GM21529 (cell line): ENCODE data around the gene MSMP.

ENCODE experiments used
- ATAC-seq: cut with Tn5 transposase; IDR thresholded peaks from one replicate; pipeline ENCODE4 v1.9.1; 2021; ENCODE audit not compliant: unreplicated experiment

MSMP gene

DNA sequence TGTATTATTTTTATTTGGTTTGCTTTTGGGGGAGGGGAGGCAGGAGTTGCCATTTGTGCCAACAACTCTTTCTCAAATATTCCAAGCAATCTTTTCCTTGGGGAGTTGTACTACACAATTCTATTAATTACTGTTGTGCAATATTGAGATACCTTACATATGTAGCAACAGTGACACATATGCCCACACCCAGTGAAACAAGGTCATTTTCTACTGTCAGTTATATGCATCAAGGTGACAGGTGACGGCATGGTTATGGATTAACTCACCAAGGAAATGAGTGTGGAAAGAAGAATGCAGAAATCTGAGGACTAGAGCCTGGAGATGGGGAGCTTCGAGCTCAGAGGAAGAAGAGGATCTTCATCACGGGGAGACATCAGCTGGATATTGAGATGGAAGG is 17.9 kb upstream of the MSMP start:
- ATAC-seq, result no peak

DNA sequence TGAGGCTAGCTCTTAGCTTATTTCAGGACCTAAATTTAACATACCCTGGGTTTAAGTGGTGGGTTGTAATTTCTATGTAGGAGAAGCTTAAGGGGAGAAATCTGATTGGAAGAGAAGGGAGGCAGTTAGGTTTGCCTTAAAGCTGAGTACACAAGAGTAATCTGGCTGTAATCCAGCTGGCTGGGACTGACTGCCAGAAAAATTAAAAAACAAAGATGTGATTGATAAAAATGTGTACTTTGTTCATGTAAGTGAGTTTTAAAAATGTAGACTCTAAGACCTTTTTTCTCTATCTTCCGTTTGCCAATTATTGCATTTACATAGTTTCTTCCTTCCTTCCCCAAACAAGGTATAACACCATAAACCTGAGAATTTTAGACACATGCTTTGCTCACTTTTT is 17.5 kb upstream of the MSMP start:
- no peak for ATAC-seq

DNA sequence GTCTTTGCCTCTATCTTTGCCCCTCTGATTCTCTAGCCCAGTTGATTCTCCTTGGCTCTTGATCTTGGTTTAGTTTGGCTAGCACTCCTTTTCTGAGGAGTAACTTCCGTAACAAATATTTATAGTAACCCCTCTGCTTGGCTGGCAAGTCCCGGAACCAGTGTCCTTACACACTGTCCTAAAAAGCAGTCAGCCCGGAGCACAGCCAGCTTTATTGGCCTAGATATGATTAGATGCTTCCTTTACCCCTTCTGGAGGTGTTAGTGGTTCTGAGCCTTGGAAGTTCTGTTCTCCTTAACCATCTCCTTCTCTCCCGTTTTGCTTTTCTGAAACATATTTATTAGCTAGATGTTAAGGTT is 17.0 kb upstream of the MSMP start:
- no peak for ATAC-seq

GRCh38 chr9:35769763-35770162 is 15.7 kb upstream of the MSMP start:
- no peak for ATAC-seq

- ATAC-seq, result no peak
Measured at GRCh38 chr9:35767458-35767857, 13.4 kb upstream of the MSMP start.

DNA sequence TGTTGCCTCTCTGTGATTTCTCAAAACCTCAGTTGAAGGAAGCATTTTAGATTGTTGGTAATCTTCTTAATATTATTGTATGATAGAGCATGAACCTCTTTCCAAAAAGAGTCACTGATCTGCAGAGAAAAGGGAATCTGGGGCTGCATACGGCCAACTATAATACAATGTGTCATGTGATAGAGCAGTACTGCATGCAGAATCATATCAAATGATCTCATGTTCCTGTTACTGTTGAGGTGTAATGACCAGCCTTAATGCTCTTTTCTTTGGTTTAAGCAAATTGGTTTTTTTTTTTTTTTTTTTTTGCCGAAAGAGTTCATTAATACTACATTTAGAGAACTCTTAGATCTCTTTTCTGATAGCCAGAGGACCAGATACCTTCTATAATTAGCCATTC is 12.9 kb upstream of the MSMP start:
- no peak for ATAC-seq

- no peak for ATAC-seq
Measured at GRCh38 chr9:35763803-35764202, 9.7 kb upstream of the MSMP start.

DNA sequence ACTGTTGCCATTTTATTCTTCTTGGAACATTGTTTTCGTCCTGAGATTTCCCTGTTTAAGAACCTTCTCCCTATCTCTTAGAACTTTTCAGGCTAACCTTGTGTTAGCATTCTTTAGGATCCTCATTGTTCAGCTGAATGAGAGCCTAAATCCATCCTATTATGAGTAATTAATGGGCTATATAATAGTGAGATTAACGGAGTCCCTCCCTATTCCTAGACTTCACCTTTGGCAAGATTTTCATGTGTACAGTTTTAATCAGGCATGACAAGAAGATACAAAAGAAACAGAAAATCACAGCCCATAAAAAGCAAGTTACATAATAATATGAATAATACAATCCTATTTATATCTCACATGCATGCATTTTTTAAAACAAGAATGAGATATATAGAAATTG is 9.1 kb upstream of the MSMP start:
- no peak for ATAC-seq

- ATAC-seq, result no peak
Measured at GRCh38 chr9:35760651-35761050, 6.6 kb upstream of the MSMP start.

- no peak for ATAC-seq
Measured at GRCh38 chr9:35759795-35760194, 5.7 kb upstream of the MSMP start.

GRCh38 chr9:35758475-35759050 is 4.5 kb upstream of the MSMP start:
- ATAC-seq, result no peak

- ATAC-seq, result no peak
Measured at GRCh38 chr9:35757892-35758275, 3.8 kb upstream of the MSMP start.

GRCh38 chr9:35757226-35757891 is 3.3 kb upstream of the MSMP start:
- ATAC-seq, result peak; percentile 44

GRCh38 chr9:35756275-35757225 is 2.5 kb upstream of the MSMP start:
- peak; percentile 64 for ATAC-seq

GRCh38 chr9:35755071-35755470 is 995 bp upstream of the MSMP start:
- ATAC-seq, result no peak

- ATAC-seq, result no peak
Measured at GRCh38 chr9:35753466-35753865, 610 bp downstream of the MSMP start.

GRCh38 chr9:35750256-35750531 is 3.9 kb downstream of the MSMP start:
- no peak for ATAC-seq

GRCh38 chr9:35749515-35750255 is 4.4 kb downstream of the MSMP start:
- ATAC-seq, result peak; percentile 39

GRCh38 chr9:35748858-35749514 is 5.1 kb downstream of the MSMP start, which contains the start of the genes GBA2 and RGP1:
GBA2 (minus strand) TSS chr9:35749228; CDS start chr9:35748704, 524 bp downstream.
RGP1 (plus strand) TSS chr9:35749287; CDS start chr9:35749756, 469 bp downstream.
- peak; percentile 85 for ATAC-seq

- no peak for ATAC-seq
Measured at GRCh38 chr9:35748242-35748857, 5.7 kb downstream of the MSMP start.
